MM.1S (cell line): ENCODE data around the gene WFDC1.

ENCODE experiments used
- DNase-seq: peaks from one replicate; pipeline ENCODE4 v3.0.0-alpha.2; 2015
- H2AFZ ChIP-seq: fragments of 300-600 bp; sonication (generic); 2 replicates; pipeline ENCODE4 v1.6.0; 2016; ENCODE audit warnings: antibody characterized with exemption, low read length
- H3F3A ChIP-seq: fragments of 300-600 bp; sonication (generic); 2 replicates; pipeline ENCODE4 v1.6.1; 2016; ENCODE audit warnings: mild to moderate bottlenecking, antibody characterized with exemption, low read length, moderate library complexity, mixed read lengths; ENCODE audit not compliant: insufficient read depth
- H3K27ac ChIP-seq: fragments of 300-600 bp; sonication (generic); 2 replicates; pipeline ENCODE4 v1.5.1; 2016; ENCODE audit warnings: mild to moderate bottlenecking, low read length
- H3K27me3 ChIP-seq: fragments of 300-600 bp; sonication (generic); replicated peaks from 2 replicates; pipeline ENCODE4 v1.6.0; 2016; ENCODE audit warnings: low read length; ENCODE audit not compliant: insufficient read depth
- H3K36me3 ChIP-seq: fragments of 300-600 bp; sonication (generic); replicated peaks from 2 replicates; pipeline ENCODE4 v1.6.1; 2016; ENCODE audit warnings: mild to moderate bottlenecking, low read length, mixed read lengths; ENCODE audit not compliant: insufficient read depth
- H3K4me1 ChIP-seq: fragments of 300-600 bp; sonication (generic); 2 replicates; pipeline ENCODE4 v1.6.1; 2016; ENCODE audit warnings: low read length, mixed read lengths
- H3K4me2 ChIP-seq: fragments of 300-600 bp; sonication (generic); 2 replicates; pipeline ENCODE4 v1.6.0; 2016; ENCODE audit warnings: low read depth, low read length
- H3K4me3 ChIP-seq: fragments of 300-600 bp; sonication (generic); 2 replicates; pipeline ENCODE4 v1.5.1; 2016; ENCODE audit warnings: low read length, mixed read lengths
- H3K79me2 ChIP-seq: fragments of 300-600 bp; sonication (generic); 2 replicates; pipeline ENCODE4 v1.6.1; 2016; ENCODE audit warnings: mixed run types, low read length, mixed read lengths
- H3K9ac ChIP-seq: fragments of 300-600 bp; sonication (generic); 2 replicates; pipeline ENCODE4 v1.6.1; 2016; ENCODE audit warnings: low read length, mixed read lengths
- H3K9me2 ChIP-seq: fragments of 300-600 bp; sonication (generic); replicated peaks from 2 replicates; pipeline ENCODE4 v1.6.1; 2016; ENCODE audit warnings: mild to moderate bottlenecking, low read length, mixed read lengths; ENCODE audit not compliant: insufficient read depth
- H3K9me3 ChIP-seq: fragments of 300-600 bp; sonication (generic); replicated peaks from 2 replicates; pipeline ENCODE4 v1.6.1; 2016; ENCODE audit warnings: mild to moderate bottlenecking, low read length, mixed read lengths; ENCODE audit not compliant: insufficient read depth
- H4K20me1 ChIP-seq: fragments of 300-600 bp; sonication (generic); 2 replicates; pipeline ENCODE4 v1.6.1; 2016; ENCODE audit warnings: mild to moderate bottlenecking, low read length, moderate library complexity, mixed read lengths; ENCODE audit not compliant: insufficient read depth
- EZH2 ChIP-seq: fragments of 300-600 bp; sonication (generic); optimal IDR thresholded peaks from 2 replicates; pipeline ENCODE3; 2017; ENCODE audit warnings: low read depth, mild to moderate bottlenecking, antibody characterized with exemption, low read length, mixed read lengths
- EZH2phosphoT487 ChIP-seq: fragments of 300-600 bp; sonication (generic); IDR thresholded peaks from 2 replicates; pipeline ENCODE4 v1.6.1; 2018; ENCODE audit warnings: antibody characterized with exemption, low read length
- TF ChIP-seq, protein P1 (sequence below): fragments of 300-600 bp; sonication (generic); IDR thresholded peaks from 2 replicates; pipeline ENCODE4 v1.5.1; 2016; ENCODE audit warnings: antibody characterized with exemption, low read length, mixed read lengths

WFDC1 gene

DNA sequence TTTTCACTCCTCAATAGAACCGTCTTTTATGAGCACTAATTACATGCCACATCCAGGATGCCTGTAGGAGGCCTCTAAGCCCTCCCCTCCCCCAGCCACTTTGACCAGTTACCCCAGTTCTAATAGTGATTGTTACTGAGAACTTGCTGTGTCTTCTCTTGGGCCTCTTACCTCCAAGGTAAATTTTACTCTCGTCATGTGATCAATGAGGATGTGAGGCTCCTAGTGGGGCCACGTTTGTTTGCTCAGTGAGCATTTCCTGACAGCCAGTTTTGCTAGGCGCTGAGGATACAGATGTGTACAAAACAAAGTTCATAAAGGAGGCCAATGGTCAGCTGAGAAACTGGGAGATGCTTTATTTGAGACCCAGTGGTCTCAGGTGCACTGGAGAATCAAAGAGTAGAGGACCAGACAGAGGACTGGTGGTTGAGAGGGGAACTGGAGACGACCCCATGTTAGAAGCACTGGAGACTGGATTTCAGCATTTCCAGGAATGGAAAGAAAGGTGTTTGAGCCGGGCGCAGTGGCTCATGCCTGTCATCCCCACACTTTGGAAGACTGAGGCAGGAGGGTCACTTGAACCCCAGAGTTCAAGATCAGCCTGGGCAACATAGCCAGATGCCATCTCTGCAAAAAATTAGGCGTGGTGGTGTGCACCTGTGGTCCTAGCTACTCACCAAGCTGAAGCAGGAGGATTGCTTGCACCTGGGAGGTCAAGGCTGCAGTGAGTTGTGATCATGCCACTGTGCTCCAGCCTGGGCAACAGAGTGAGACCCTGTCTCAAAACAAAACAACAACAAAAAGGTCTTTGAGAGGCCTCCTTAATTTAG, 76.3 kb downstream of the WFDC1 start:
- peaks cover 12% of the 10 kb centered on the region for H3K27me3 ChIP-seq
- no peak overlapping the region for H2AFZ ChIP-seq
- H3K9ac ChIP-seq, result no peak overlapping the region
- H3K4me1 ChIP-seq, result no peaks in the 10 kb centered on the region
- no peaks in the 10 kb centered on the region for H3F3A ChIP-seq
- no peaks in the 10 kb centered on the region for H4K20me1 ChIP-seq
- no peak overlapping the region for H3K4me2 ChIP-seq
- no peaks in the 10 kb centered on the region for H3K9me2 ChIP-seq
- TF ChIP-seq, protein P1, sequence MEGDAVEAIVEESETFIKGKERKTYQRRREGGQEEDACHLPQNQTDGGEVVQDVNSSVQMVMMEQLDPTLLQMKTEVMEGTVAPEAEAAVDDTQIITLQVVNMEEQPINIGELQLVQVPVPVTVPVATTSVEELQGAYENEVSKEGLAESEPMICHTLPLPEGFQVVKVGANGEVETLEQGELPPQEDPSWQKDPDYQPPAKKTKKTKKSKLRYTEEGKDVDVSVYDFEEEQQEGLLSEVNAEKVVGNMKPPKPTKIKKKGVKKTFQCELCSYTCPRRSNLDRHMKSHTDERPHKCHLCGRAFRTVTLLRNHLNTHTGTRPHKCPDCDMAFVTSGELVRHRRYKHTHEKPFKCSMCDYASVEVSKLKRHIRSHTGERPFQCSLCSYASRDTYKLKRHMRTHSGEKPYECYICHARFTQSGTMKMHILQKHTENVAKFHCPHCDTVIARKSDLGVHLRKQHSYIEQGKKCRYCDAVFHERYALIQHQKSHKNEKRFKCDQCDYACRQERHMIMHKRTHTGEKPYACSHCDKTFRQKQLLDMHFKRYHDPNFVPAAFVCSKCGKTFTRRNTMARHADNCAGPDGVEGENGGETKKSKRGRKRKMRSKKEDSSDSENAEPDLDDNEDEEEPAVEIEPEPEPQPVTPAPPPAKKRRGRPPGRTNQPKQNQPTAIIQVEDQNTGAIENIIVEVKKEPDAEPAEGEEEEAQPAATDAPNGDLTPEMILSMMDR, result no peak
- TF ChIP-seq EZH2, result no peak
- no peak for TF ChIP-seq EZH2phosphoT487
- no peaks in the 10 kb centered on the region for H3K79me2 ChIP-seq
- H3K4me3 ChIP-seq, result no peak overlapping the region
- H3K27ac ChIP-seq, result no peak overlapping the region
- H3K36me3 ChIP-seq, result no peaks in the 10 kb centered on the region
- no peaks in the 10 kb centered on the region for H3K9me3 ChIP-seq
- DNase-seq, result no peak

DNA sequence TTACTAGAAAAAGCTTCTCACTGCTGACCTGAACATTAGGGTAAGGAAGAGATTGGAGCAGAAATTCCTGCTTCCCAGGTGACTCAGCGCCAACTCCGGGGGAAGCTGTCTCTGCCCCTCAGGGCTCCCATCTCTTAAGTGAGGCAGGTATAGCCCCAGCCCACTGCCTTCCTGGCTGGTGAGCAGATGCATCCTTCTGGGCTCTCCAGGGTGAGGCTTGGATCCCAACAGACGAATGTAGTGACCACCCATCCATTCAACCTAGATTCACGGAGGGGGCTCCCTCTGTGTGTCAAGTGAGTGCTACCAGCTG, 76.8 kb downstream of the WFDC1 start:
- Histone ChIP-seq H2AFZ (no peak overlapping the region), H3K4me3 (no peak overlapping the region), H3K9me3 (no peaks in the 10 kb centered on the region), H3K9ac (no peak overlapping the region), H3K9me2 (no peaks in the 10 kb centered on the region), H3K36me3 (no peaks in the 10 kb centered on the region), H3K4me2 (no peak overlapping the region), H3K27ac (no peak overlapping the region), H3F3A (no peaks in the 10 kb centered on the region), H3K79me2 (no peaks in the 10 kb centered on the region), H3K27me3 (peaks cover 12% of the 10 kb centered on the region), H4K20me1 (no peaks in the 10 kb centered on the region), H3K4me1 (no peaks in the 10 kb centered on the region)
- TF ChIP-seq, protein P1, result no peak
- no peak for TF ChIP-seq EZH2phosphoT487
- TF ChIP-seq EZH2, result no peak
- no peak for DNase-seq

DNA sequence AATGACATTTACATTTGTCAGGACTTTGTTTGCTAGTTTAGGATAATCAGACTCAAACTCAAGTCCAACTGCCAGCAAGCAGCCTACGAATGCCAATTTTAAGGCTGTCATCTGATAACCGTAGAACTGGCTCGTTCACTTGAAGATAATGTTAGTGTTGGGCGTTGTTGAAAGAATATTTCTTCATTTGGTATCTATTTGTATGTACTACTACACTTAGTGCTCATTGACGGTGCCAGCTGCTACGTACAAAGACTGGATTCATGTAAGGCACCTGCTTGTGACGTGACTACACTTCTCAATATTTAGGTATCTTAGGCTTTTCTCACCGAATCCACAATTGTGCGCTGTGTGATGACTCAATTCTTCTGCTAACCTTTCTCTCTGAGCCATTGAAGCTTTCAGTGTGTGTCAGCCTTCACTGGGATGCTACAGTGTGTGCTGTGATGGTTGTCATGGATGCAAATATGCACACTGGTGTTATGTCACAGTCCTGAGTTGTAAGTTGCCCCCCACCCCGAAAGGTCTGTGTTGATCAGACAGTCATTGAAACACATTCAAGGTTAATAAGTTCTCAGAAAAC, 79.3 kb downstream of the WFDC1 start:
- Histone ChIP-seq H3K9ac (no peak overlapping the region), H3K36me3 (no peaks in the 10 kb centered on the region), H3K4me3 (no peak overlapping the region), H4K20me1 (no peaks in the 10 kb centered on the region), H3K9me3 (no peaks in the 10 kb centered on the region), H2AFZ (no peak overlapping the region), H3F3A (no peaks in the 10 kb centered on the region), H3K79me2 (no peaks in the 10 kb centered on the region), H3K4me2 (no peak overlapping the region), H3K27me3 (peaks cover 12% of the 10 kb centered on the region), H3K4me1 (no peaks in the 10 kb centered on the region), H3K27ac (no peak overlapping the region), H3K9me2 (no peaks in the 10 kb centered on the region)
- TF ChIP-seq, protein P1, result no peak
- TF ChIP-seq EZH2phosphoT487 (no peak), EZH2 (no peak)
- DNase-seq, result no peak
